ENCODE results near the gene PTPN11. TPM values are rescaled to one million over a fixed set of nuclear protein-coding genes. Genes with fewer than 3 reads are reported as not detected.
"Not testable (repeated sequence)": the region's sequence is repeated elsewhere in the genome, so short reads cannot be mapped to it uniquely, and the experiment has no call there.

Gene PTPN11
- polyA plus RNA-seq, 1 experiment: 46.1 TPM

- DNase-seq (ENCODE audit: low read depth): no peak
- Histone ChIP-seq H3K4me3 (ENCODE audit: low read depth, low read length) (no peak overlapping the region), H3K27me3 (ENCODE audit: control insufficient read depth, insufficient read depth, low read length) (no peaks in the 10 kb centered on the region), H3K36me3 (ENCODE audit: control insufficient read depth, insufficient read depth, low read length) (no peaks in the 10 kb centered on the region; the same call in 1 of the 2 replicates)
- TF ChIP-seq, protein P1, sequence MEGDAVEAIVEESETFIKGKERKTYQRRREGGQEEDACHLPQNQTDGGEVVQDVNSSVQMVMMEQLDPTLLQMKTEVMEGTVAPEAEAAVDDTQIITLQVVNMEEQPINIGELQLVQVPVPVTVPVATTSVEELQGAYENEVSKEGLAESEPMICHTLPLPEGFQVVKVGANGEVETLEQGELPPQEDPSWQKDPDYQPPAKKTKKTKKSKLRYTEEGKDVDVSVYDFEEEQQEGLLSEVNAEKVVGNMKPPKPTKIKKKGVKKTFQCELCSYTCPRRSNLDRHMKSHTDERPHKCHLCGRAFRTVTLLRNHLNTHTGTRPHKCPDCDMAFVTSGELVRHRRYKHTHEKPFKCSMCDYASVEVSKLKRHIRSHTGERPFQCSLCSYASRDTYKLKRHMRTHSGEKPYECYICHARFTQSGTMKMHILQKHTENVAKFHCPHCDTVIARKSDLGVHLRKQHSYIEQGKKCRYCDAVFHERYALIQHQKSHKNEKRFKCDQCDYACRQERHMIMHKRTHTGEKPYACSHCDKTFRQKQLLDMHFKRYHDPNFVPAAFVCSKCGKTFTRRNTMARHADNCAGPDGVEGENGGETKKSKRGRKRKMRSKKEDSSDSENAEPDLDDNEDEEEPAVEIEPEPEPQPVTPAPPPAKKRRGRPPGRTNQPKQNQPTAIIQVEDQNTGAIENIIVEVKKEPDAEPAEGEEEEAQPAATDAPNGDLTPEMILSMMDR (IDR thresholded peaks at IDR 0.05; ENCODE audit: insufficient read depth, low read depth, low read length): no peak
- CTCF ChIA-PET: interaction anchor here (1.2 kb wide), 1 partner anchor 14 kb away, joined by 3 read pairs; no protein-coding TSS in a partner anchor
- POLR2A ChIA-PET: no interaction called here
Measured at GRCh38 chr12:112456029-112456428, 37.3 kb downstream of the PTPN11 start.

- DNase-seq (ENCODE audit: low read depth); H3K36me3 ChIP-seq (ENCODE audit: control insufficient read depth, insufficient read depth, low read length); H3K4me3 ChIP-seq (ENCODE audit: low read depth, low read length); H3K27me3 ChIP-seq (ENCODE audit: control insufficient read depth, insufficient read depth, low read length); POLR2A ChIA-PET: not testable (repeated sequence)
- CTCF ChIA-PET: interaction anchor here (1.2 kb wide), 1 partner anchor 13 kb away, joined by 3 read pairs; no protein-coding TSS in a partner anchor
Measured at GRCh38 chr12:112457142-112457541, 38.4 kb downstream of the PTPN11 start.

DNA sequence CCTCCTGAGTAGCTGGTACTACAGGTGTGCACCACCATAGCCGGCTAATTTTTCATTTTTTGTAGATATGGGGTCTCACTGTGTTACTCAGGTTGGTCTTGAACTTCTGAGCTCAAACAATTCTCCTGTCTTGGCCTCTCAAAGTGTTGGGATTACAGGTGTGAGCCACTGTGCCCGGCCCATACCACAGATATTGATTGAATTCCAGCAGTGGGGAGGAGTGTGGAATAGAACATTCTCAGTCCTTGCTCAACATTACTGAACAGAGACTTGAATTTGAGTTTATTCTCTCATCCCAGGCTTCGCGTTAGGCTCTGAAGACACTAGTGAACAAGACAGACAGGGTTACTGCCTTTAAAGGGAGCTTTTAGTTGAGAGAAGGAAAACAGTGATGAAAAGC, 39.6 kb downstream of the PTPN11 start:
- H3K27me3 ChIP-seq (ENCODE audit: control insufficient read depth, insufficient read depth, low read length): no peaks in the 10 kb centered on the region
- POLR2A ChIA-PET: no interaction called here
- no peak overlapping the region for H3K4me3 ChIP-seq (ENCODE audit: low read depth, low read length)
- TF ChIP-seq, protein P1 (IDR thresholded peaks at IDR 0.05; ENCODE audit: insufficient read depth, low read depth, low read length): no peak
- CTCF ChIA-PET: interaction anchor here (1.3 kb wide), 1 partner anchor 535 kb away, joined by 3 read pairs; no protein-coding TSS in a partner anchor
- H3K36me3 ChIP-seq (ENCODE audit: control insufficient read depth, insufficient read depth, low read length): no peaks in the 10 kb centered on the region; the same call in 1 of the 2 replicates
- DNase-seq (ENCODE audit: low read depth): no peak

GRCh38 chr12:112458751-112459150, 40.0 kb downstream of the PTPN11 start:
- Histone ChIP-seq H3K27me3 (ENCODE audit: control insufficient read depth, insufficient read depth, low read length) (no peaks in the 10 kb centered on the region), H3K36me3 (ENCODE audit: control insufficient read depth, insufficient read depth, low read length) (no peaks in the 10 kb centered on the region; the same call in 1 of the 2 replicates), H3K4me3 (ENCODE audit: low read depth, low read length) (no peak overlapping the region)
- TF ChIP-seq, protein P1 (IDR thresholded peaks at IDR 0.05; ENCODE audit: insufficient read depth, low read depth, low read length): no peak
- ChIA-PET POLR2A (no interaction called here), CTCF (interaction anchor here (1.3 kb wide), 1 partner anchor 534 kb away, joined by 3 read pairs; no protein-coding TSS in a partner anchor)
- no peak for DNase-seq (ENCODE audit: low read depth)

DNA sequence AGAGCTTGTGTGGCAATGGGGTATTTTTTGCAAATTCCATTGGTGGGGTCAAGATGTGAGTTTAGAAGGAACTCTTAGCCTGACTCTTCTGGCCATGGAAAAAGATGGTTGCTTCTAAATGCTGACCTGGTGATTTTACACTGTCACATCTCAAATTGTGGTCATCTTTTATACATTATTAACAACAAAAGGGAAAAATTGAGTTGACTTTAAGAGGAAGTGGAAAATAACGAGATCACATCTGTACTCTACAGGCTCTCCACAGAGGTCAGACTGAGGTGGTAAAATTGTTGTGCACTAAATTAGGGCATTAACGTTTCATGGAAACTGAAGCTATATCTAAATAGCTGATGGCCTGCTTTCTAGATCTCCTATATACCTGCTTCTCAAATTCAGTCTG, 44.7 kb downstream of the PTPN11 start:
- peaks cover 5% of the 10 kb centered on the region for H3K36me3 ChIP-seq (ENCODE audit: control insufficient read depth, insufficient read depth, low read length)
- H3K27me3 ChIP-seq (ENCODE audit: control insufficient read depth, insufficient read depth, low read length): no peaks in the 10 kb centered on the region
- POLR2A ChIA-PET: no interaction called here
- H3K4me3 ChIP-seq (ENCODE audit: low read depth, low read length): no peak overlapping the region
- TF ChIP-seq, protein P1 (IDR thresholded peaks at IDR 0.05; ENCODE audit: insufficient read depth, low read depth, low read length): no peak
- CTCF ChIA-PET: no interaction called here
- DNase-seq (ENCODE audit: low read depth): no peak

- Histone ChIP-seq H3K27me3 (ENCODE audit: control insufficient read depth, insufficient read depth, low read length) (no peaks in the 10 kb centered on the region), H3K4me3 (ENCODE audit: low read depth, low read length) (no peak overlapping the region), H3K36me3 (ENCODE audit: control insufficient read depth, insufficient read depth, low read length) (peaks cover 5% of the 10 kb centered on the region)
- TF ChIP-seq, protein P1 (IDR thresholded peaks at IDR 0.05; ENCODE audit: insufficient read depth, low read depth, low read length): no peak
- no peak for DNase-seq (ENCODE audit: low read depth)
- CTCF ChIA-PET: no interaction called here
- POLR2A ChIA-PET: no interaction called here
Measured at GRCh38 chr12:112464605-112465004, 45.9 kb downstream of the PTPN11 start.
